Measurements from ENCODE around the gene SLC5A12.

SLC5A12 gene

DNA sequence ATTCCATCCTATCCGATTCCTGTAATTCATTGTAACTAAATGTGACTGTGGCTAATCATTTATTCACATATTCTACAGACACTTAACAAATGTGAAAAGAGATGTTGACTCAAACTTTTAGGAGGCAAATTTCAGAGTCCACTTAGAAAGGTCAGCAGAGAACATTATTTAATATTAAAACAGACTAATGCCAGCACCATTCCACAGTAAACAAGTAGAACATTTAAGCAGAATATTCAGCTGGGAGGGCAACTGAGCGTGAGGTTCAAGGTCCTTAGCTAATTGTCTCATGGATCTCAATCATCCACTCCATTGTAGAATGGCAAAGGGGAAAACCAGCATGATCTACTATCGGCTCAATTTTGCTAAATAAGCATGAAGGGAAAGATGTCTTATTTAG is 5.1 kb upstream of the SLC5A12 start:
- in situ Hi-C loops (cut with HindIII; ENCODE audit: low sequenced_read_pairs): no loop called here

DNA sequence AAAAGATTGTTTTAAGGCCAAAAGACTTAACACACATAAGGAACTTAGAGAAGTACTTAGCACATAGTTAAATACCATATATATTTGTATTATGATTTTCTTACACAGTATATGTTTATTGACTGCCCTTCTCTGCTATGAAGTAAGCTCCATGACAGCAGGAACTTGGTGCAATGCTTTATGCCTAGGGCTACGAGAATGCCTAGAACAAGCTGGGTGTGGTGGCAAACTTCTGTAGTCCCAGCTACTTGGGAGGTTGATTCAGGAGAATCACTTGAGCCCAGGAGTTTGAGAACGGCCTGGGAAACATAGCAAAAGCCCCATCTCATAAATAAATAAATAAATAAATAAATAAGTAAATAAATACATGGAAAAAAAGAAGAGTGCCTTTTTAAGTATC is 1.9 kb downstream of the SLC5A12 start:
- in situ Hi-C loops (cut with HindIII; ENCODE audit: low sequenced_read_pairs): no loop called here

DNA sequence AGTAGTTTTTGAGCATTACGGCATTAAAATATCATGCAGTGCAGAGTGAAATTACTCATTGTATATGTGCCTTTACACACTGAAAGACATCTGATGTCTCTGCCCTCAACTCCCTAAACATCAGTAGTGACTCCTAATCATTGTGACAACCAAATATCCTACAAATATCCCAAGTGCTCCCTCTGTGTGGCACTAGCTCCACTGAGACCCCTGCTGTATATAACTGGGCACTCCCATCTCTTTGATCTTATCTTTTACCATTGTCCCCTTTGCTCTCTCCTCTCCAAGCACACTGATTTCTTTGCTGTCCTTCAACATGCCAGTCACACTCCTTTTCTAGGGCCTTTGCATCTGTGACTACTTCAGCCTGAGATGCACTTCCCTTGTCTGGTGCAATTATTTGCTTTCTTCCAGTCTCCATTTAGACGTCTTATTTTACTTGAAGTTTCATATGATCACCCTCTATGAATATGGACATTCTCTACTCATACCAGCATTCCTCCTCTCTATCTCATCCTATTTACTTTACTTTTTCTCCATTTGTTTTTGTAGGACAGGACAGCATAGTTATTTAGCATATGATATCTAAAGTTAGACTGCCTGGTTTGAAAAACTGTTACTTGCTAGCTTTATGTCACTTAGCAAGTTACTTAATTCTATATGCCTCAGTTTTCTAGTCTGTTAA is 2.4 kb downstream of the SLC5A12 start:
- in situ Hi-C loops (cut with HindIII; ENCODE audit: low sequenced_read_pairs): no loop called here

DNA sequence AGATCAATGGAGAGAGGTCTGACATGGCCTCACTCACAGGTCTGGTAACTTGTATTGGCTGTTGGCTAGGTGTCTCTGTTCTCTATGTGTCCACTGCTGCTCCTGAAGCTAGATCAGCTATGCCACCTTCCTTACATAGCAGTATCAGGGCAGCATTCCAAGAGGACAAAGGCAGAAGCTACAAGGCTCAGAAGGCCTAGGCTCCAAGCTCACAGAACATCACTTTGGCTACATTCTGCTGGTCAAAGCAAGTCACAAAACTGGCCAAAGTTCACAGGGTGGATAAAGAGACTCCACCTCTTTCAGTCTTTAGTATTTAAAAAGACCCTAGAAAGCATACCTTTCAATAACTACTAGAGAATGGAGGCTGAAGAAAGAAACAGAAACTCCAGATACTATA is 4.1 kb downstream of the SLC5A12 start:
- in situ Hi-C loops (cut with HindIII; ENCODE audit: low sequenced_read_pairs): no loop called here

DNA sequence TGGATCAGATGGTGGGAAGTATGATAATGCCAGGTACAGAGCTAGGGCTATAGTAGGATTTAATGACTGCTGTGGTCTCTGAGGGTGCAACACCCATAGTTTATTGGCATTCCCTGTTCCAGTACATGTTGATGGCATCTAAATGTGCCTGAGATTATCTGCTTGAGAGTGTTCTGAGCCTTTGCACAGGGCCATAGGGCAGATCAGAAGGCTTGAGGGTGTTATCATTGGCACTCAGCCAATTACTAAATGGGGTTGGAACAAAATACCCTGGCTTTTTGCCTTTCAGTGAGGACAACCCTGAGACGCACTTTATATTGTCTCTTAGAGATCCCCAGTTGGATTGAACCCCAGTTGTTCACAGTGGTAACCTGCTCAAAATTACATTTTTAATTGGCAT is 6.7 kb downstream of the SLC5A12 start:
- in situ Hi-C loops (cut with HindIII; ENCODE audit: low sequenced_read_pairs): no loop called here

DNA sequence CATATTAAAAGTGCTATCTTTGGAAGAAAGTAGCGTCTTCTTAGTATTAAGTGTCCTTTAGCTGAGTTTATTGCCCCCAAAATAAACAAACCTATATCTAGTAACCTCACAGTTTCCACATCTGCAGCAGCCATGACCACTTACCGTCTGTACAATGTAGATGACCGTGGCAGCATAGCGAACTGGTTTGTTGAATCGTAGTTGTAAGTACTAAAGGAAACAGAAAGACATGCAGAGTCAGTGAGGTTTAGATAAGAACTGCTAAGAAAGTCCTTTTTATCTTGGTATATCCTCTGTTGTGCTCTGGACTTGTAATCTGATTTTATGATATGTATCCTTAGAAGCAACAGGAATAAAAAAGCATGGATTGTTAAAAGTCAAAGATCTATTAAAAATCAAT is 9.4 kb downstream of the SLC5A12 start:
- in situ Hi-C loops (cut with HindIII; ENCODE audit: low sequenced_read_pairs): no loop called here

DNA sequence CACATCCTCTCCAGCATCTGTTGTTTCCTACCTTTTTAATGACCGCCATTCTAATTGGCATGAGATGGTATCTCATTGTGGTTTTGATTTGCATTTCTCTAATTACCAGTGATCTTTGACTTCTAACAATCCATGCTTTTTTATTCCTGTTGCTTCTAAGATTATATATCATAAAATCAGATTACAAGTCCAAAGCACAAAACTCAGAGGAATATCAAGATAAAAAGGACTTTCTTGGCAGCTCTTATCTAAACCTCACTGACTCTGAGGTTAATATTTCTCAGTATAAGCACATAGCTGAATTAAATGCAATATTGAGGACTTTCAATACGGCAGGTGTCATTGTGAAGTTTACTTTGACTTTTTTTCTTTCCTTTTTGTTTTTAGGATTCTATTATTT is 11.4 kb downstream of the SLC5A12 start:
- in situ Hi-C loops (cut with HindIII; ENCODE audit: low sequenced_read_pairs): no loop called here

DNA sequence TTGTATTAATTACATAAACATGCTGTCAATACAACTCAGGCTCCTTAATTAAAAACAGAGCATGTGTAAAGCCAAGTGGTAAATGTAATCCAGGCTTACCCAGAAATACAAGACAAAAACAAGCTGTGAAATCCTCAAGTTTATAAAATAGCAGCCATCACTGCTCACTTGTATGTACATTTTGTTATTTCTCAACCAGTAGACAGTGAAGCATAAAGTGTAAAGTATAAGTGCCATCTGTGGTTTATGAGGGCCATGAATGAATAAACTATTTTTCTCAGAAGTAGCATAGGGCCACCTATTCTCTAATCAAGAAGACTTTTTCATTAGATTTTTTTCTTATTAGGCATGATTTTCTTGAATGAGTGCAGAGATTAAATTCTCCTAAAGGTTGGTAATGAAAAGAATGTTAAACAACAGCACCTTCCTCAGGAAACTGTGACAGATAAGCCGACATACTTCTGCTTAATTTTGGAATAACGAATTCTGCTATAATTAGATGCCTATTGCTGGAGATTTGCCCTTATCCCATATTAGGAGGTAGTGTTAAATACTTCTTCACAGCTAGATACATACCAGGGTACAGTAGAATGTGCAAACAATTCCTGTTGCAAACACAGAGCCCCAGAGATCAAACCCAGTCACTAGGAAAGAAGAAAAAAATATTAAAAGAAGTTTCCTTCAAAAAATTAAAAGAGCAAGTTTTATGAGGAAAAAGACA is 13.0 kb downstream of the SLC5A12 start:
- in situ Hi-C loops (cut with HindIII; ENCODE audit: low sequenced_read_pairs): no loop called here

DNA sequence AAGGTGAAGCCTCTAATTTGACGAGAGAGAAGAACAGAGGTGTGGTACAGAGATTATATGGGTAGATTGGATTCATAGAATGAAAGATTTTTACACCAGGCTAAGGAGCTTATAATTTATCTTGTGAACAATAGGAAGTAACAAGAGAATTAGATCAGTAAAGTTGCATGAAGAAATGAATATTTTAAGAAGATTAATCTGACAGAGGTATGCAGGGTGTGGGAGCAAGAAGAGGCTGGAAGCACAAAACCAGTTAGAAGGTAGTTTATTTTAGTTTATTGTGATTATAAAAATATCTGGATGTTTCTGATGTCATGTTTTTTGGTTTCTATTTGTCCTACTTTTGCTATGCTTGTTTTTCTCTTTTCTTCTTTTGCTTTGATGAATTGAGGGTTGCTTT is 15.7 kb downstream of the SLC5A12 start:
- in situ Hi-C loops (cut with HindIII; ENCODE audit: low sequenced_read_pairs): no loop called here

DNA sequence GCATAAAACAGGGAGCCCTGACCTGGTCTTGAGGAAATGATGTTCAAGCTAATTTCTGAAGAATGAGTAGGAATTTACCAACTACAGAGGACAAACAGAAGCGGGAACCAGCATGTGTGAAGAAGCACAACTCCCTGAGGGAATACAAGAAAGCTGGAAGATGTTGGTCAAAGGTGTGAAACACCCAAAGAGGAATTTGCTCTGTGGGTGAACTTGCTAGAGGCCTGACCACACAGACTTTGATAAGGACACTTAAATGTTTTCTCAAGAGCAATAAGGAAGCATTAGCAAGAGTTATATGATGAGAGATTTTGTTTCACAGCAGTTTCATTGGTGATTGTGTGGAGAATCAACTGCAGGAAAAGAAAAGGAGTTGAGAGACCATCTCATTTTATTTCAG is 17.6 kb downstream of the SLC5A12 start:
- in situ Hi-C loops (cut with HindIII; ENCODE audit: low sequenced_read_pairs): no loop called here

DNA sequence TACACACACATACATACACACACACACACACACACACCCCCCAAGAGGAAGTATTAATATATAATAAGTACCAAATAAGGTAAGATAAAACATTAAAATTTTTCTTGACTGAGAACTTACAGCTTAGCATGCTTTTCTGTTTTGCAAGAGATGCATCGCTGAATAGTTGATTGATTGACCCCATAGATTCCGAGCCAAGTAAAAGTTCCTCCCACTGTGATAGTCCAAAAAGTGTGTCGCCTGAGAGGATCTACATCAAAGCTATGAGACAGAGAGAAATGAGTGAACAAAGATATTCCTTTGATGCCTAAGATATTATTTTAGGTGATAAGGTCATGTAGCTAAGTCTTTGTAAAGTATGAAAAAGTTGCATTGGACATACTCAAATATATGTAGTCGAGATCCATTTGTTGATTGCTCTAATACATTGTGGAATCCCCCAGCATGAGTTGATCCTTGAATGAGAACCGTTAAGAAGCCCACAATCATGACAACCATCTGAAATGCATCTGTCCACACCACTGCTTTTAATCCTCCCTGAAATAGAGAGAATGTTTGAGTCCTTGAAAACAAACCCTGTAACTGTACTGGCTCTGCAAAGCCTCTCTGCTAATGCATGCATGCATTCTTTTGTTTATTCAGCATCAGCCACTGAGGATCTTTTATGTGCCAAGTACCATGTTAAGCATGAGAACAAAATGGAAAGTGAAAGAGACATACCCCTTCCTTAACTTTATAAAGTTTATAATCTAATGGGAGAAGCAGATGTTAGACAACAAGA is 18.3 kb downstream of the SLC5A12 start:
- in situ Hi-C loops (cut with HindIII; ENCODE audit: low sequenced_read_pairs): no loop called here

DNA sequence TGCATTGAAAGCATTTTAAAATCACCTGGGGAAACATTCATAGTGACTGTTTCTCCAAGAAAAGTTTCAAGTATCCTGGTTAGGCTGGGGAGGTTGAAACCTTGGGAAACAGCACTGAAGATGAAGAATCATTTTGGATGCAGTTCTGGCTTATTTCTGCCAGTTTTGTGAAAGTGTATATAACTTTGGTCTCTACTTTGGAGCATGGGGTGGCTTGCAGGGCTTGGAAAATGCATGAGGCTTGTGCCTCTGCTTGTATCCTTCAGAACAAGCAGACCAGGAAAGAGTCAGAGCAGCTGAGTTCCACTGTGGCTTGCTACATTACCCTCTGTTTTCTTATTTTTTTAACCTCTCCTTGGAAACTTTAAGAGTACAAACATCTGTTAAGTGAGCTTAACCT is 19.5 kb downstream of the SLC5A12 start:
- in situ Hi-C loops (cut with HindIII; ENCODE audit: low sequenced_read_pairs): no loop called here

DNA sequence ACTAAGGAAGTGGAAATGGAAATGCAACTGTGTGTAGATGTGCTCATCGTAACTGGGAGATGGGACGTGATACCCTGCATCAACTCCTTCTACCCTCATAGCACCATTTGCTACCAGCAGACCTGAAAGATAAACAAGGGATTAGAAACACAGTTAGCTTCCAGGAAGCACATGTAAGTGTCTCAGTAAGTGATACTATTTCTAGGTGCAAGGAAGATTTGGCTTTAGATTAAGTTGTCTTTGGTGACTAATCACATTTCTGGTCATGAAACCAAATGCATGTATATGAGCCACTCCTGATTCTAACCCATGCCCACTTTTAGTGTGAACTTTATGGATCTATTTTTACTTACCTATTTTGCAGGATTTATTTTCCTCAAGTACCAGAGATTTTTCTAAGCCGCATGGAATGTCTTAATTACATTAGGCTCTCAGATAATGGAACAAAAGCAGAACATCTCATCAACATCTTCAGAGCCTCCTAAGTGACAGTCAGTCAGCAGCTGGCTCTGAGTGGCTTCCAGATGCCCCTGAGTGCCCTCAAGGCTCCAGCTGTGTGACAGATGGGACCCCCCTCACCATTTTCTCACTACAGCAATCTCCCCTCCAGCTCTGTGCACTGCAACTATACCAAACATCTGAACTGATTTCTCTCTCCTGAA is 21.2 kb downstream of the SLC5A12 start:
- in situ Hi-C loops (cut with HindIII; ENCODE audit: low sequenced_read_pairs): no loop called here

DNA sequence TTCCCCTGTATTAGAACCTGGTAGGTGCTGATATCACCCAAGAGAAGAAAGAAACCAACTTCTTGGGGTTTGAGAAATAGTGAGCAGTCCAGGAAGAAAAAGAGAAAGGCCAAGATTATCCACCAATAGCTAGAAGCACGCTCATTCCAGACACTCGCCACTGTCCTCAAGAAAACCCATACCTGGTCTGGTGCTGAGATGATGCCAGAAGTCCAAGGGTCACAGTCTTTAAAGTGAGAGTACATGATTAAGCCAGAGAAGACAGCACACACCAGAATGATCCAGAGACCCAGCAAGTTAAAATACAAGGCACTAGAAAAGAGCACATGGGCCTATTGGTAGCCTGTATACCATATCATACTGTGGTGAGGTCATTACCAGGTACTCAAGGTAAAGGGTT is 23.6 kb downstream of the SLC5A12 start:
- in situ Hi-C loops (cut with HindIII; ENCODE audit: low sequenced_read_pairs): no loop called here

DNA sequence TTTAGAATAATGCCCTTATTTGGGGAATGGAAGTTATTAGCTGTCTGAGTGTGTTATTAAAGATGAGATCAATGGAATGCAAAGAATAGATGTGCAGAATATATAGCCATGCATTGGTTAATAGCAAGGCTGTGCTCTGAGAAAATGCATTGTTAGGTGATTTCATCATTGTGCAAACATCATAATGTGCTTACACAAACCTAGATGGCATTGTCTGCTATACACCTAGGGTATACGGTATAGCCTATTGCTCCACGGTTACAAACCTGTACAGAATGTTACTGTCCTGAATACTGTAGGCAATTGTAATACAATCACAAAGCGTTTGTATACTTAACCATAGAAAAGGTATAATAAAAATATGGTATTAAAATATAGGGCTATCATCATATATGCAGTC is 25.5 kb downstream of the SLC5A12 start:
- in situ Hi-C loops (cut with HindIII; ENCODE audit: low sequenced_read_pairs): no loop called here

DNA sequence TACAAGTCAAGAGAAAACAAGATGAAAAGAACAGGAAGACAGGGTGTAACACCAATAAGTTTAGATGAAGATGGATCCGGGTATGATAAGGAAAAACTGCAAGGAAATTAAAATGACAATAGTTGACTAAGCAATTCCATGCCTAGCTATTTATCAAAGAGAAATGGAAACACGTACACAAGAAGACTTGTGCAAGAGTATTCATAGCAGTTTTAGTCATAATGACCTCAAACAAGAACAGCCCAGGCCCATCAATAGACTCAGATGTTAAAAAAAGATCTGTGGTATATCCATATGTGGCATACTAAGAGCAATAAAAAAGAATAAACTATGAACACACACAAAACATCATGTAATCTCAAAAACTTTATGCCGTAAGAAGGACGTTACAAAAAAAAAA is 33.2 kb downstream of the SLC5A12 start:
- in situ Hi-C loops (cut with HindIII; ENCODE audit: low sequenced_read_pairs): no loop called here

DNA sequence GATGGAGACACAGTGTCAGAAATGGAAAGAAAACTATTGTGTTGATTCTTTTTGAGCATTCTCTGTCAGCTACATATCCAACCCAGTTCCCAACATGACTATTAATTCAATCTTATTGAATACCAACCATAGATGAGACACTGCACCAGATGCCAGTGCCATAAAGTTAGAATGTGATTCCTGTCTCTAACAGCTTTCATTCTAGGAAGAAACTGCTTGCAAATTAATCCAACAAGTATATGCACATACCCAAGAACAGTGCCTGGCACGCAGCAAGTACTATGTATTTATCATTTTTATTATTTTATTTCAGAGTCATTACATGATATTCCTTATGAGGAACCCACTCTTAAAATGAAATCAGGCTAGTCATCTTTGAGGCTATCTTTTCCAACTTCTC is 34.5 kb downstream of the SLC5A12 start:
- in situ Hi-C loops (cut with HindIII; ENCODE audit: low sequenced_read_pairs): no loop called here

DNA sequence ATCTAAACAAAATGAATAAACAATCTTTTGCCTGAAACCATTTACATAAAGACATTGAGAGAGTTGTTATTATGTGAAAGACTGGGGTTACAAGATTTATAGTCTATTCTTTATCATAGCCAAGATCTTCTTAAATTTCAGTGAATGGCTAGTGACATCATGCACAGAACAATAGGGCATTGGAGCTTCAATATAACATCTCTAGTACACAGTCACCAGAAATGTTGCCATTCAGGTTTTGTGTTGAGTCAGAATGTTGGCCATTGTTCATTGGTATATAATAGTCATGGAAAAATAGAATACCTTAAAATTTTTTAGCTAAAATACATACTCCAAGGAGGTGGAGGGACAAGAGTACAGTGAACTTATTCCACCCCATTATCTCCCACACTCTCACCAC is 44.3 kb downstream of the SLC5A12 start:
- in situ Hi-C loops (cut with HindIII; ENCODE audit: low sequenced_read_pairs): no loop called here

DNA sequence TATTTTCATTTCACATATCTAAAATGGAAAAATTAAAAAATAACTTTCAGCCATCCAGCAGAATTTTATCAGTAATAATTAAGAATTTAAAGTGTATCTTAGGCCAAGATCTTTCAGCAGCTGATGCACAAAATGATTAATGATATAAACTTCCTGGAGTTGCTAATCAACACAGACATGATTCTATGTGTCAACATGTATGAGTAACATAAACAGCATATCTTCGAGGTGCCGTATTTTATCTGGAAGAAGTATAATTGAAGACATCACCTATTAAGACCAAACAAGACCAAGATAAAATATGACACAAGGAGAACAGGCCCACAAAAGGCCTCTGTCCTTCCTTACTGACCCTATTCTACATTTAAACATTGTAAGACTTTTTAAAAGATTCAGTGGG is 45.2 kb downstream of the SLC5A12 start:
- in situ Hi-C loops (cut with HindIII; ENCODE audit: low sequenced_read_pairs): no loop called here

DNA sequence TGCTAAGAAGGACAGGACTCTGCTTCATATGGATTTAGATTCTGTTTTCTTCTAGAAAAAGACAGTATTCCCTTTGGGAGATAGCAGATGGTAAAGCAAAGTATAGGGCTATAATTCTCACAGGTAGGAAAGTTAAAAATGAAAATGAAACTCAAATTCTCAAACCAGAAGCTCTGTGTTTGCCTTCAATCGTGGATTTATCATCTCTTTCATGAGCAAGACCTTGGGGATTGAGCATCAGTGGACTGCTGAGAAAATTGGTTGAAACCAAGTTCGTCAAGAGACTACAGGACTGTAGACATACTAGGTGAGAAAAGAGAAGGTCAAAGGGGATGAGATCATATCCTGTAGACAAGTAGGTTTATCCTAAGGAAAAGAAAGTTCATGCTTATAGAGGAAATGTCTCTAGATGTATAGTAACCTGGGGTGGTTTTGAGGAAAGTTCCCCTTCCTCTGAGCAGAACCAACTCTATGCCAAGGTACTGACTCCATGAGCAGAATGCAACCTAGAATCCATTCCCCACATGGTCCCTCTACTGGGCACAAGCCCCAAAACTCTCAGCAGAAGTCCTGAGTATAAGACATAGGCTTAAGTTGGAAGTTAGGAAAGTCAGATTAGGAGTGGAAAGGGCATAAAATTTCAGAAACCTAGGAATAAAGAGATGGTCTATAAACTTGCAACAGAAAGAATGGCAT is 46.5 kb downstream of the SLC5A12 start:
- in situ Hi-C loops (cut with HindIII; ENCODE audit: low sequenced_read_pairs): no loop called here

DNA sequence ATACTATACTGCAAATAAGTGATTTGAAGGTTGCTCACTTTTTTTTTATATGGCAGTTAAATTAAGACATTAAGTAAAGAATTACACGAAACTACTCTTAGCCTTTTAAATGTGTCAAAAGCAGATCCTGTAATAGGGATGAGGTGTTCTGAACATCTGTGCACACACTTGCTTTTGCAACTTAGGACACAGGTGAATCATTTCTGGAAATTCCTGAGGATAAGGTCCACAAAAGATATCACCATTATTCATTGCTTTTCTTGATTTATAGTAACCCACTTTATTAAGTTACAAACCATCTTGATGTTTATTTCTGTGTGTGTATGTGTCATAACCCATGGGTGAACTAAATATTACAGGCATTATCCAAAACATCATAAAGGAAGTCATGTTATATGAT is 55.9 kb downstream of the SLC5A12 start:
- in situ Hi-C loops (cut with HindIII; ENCODE audit: low sequenced_read_pairs): no loop called here

Data from endothelial cell of hepatic sinusoid (primary cell).